Activated T-helper 1 cell treated with Interleukin-2 at 50 U/mL for 16 hours (primary cell): ENCODE results near the gene B3GAT1.
"Not testable (repeated sequence)": the region's sequence is repeated elsewhere in the genome, so short reads cannot be mapped to it uniquely, and the experiment has no call there.

Experiments used
- DNase-seq: peaks from one replicate; pipeline ENCODE4 v3.0.0-alpha.2; 2020; ENCODE audit warnings: low read depth

The B3GAT1 gene

GRCh38 chr11:134412203-134413042 is at the start of gene B3GAT1:
Gene B3GAT1 (minus strand): TSS chr11:134412242. CDS start chr11:134387659, 24,583 bp downstream.
- no peak for DNase-seq

DNA sequence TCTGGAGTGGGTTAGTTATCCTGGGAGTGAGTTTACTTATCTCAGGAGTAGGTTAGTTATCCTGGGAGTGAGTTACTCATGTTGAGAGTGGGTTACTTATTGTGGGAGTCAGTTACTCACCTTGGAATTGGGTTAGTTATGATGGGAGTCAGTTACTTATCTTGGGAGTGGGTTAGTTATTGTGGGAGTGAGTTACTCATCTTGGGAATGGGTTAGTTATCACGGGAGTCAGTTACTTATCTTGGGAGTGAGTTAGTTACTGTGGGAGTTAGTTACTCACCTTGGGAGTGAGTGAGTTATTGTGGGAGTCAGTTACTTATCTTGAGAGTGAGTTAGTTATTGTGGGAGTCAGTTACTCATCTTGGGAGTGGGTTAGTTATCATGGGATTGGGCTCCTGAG is 49.6 kb upstream of the B3GAT1 start:
- no peak for DNase-seq

- no peak for DNase-seq
These were observed 48.8 kb upstream of the B3GAT1 start for GRCh38 chr11:134460881-134461280.

DNA sequence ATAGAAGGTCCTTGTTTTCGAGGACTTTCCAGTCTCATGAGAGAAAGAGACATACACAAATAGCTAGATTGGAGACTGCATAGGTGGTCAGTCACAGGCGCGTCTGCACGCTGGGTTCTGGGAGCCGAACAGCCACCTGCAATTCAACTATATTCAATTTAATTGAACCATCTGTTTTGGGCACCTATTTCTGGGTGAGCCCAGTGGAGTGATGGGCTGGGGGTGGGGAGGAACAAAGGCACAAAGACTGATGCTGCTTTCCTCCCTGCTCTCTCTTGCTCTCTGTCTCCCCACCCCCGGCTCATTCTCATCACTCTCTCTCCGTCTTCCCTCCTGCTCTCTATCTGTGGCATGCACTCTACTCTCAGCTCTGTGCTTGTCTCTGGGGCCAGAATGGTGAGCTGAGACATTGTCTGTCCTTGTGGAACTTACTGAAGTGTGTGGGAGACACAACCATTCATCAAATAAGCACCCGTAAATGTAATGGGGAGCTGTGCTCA is 48.1 kb upstream of the B3GAT1 start:
- DNase-seq, result no peak

GRCh38 chr11:134459246-134460061 is 47.4 kb upstream of the B3GAT1 start:
- no peak for DNase-seq

DNA sequence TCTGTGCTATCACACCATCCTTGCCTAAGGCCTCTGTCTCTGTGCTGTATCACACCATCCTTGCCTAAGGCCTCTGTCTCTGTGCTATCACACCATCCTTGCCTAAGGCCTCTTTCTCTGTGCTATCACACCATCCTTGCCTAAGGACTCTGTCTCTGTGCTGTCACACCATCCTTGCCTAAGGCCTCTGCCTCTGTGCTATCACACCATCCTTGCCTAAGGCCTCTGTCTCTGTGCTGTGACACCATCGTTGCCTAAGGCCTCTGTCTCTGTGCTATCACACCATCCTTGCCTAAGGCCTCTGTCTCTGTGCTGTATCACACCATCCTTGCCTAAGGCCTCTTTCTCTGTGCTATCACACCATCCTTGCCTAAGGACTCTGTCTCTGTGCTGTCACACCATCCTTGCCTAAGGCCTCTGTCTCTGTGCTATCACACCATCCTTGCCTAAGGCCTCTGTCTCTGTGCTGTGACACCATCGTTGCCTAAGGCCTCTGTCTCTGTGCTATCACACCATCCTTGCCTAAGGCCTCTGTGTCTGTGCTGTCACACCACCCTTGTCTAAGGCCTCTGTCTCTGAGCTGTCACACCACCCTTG is 45.5 kb upstream of the B3GAT1 start:
- DNase-seq, result not testable (repeated sequence)

GRCh38 chr11:134455516-134455915 is 43.5 kb upstream of the B3GAT1 start:
- no peak for DNase-seq

GRCh38 chr11:134454146-134454690 is 42.2 kb upstream of the B3GAT1 start:
- DNase-seq, result no peak

DNA sequence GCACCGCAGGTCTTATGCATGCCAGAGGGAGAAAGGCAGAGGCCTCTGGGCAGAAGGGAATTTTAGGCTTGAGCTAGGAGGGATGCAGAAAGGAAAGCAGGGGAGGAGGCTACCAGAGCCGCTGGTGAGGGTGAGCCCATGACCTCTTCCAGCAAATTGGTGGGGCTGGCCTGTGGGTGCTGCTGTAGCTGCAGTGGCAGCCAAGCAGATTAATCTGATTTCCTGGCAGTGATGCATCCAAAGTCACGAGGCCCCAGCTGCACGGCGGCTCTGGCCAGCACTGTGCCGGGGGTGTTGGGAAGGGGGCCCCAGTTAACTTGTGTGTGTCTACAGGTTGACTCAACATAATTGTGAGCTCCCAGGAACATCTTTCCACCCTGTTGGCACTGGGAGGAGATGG is 41.4 kb upstream of the B3GAT1 start:
- DNase-seq, result no peak

- DNase-seq, result no peak
These were observed 40.8 kb upstream of the B3GAT1 start for GRCh38 chr11:134452838-134453155.

DNA sequence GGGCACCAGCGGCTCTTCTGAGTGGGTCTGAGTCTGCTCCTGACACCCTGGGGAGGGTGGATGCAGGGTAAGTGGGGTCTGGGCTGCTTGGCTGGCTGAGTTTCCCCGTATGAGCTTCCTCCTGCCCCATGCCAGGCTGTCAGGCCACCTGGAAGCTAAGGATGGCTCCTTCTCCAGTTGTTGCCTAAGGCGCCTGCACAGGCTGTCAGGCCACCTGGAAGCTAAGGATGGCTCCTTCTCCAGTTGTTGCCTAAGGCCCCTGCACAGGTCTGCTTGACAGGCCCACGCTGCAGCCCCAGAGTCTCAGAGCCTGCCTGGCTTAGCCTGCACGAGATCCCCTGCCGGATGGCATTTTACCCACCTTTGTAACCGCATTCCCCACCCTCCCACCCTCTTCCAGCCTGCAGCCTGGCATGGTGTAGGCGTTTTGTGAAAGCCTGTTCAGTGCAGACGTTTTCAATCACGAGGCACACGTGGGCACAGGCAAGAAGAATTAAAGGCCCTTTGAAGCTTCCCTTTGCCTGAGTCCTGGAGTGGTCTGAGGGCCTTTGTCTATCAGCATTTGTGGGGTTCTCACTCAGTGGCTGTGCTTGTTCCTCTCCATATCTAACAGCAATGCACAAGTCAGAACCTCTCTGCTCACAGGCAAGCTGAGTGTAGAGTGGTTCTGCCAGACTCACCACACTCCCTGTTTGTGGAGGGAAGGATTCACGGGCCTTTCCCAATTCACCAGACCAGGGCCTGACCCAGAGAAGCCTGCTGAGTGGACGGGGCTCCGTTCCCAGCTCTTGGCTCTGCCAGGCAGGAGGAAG is 40.2 kb upstream of the B3GAT1 start:
- no peak for DNase-seq

DNA sequence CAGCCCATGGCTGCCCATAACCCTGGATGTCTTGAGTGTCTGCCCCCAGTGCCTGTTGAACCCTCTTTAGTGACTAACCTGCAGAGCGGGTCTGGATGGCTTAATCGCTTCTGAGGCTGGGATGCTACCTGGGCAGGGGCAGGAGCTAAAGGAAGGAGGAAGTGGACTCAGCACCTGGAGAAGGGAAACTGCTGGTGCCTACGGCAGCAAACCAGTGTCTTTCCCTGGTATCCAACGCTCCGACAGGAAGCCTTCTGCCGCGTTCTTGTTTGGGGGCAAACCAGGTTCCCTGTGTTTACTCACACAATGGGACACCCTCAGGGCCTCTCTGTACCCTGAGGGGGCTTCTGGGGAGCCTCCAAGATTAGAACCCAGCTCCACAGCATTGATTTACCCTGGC is 38.1 kb upstream of the B3GAT1 start:
- no peak for DNase-seq

GRCh38 chr11:134449713-134450112 is 37.7 kb upstream of the B3GAT1 start:
- DNase-seq, result no peak

DNA sequence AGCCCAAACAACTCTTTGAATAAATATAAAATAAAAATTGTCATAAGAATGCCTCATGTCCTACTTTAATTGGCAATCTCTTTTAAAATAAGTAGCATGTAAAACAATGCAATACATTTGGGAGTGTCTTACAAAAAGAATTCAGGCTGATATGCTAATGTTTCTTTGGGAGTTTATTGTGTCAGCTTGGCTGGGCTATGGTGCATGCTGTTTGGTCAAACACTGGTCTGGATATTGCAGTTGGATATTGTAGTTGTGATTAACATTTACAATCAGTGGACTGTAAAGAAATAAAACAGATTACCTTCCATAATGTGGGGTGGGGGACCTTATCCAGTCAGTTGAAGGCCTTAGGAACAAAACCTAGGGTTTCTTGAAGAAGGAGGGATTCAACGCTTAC is 37.0 kb upstream of the B3GAT1 start:
- no peak for DNase-seq

DNA sequence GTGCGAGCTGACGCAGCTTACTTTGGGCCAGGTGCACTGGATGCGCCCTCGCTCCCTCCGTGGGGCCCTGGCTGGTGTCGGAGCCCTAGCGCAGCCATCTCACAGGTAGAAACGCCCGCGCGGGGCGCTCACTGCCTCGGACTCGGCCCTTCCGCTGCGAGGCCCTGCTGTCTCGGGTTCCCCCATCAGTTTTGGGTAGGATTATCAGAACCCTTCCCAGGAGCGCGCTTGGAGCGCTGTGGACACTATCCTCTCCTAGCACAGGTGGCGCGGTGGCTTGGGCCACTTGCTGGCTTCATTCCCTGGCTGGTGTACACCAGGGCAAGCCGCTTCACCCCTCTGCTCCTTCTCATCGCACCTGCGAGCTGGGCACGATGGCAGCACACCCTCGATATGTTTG is 35.7 kb upstream of the B3GAT1 start:
- no peak for DNase-seq

GRCh38 chr11:134445601-134446325 is 33.7 kb upstream of the B3GAT1 start:
- no peak for DNase-seq

- DNase-seq, result not testable (repeated sequence)
These were observed 32.4 kb upstream of the B3GAT1 start for GRCh38 chr11:134444160-134445108.

DNA sequence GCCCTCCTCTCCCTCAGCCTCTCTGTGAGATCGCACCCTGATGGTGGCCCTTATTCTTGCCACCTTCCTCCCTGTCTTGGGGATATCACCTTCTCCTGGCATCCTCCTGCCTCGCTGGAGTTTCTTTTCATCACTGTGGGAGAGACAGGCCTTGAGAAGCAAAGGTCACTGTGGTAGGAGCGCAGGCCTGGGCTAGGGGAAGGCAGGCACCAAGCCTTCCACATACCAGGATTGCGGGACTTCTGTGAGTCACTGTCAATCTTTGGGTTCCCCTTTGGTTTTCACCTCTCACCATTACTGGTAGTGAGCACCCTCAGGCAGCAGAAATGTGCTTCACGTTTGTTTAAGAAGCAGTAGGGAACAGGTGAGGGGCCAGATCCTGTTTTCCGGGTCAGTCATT is 31.2 kb upstream of the B3GAT1 start:
- no peak for DNase-seq

DNA sequence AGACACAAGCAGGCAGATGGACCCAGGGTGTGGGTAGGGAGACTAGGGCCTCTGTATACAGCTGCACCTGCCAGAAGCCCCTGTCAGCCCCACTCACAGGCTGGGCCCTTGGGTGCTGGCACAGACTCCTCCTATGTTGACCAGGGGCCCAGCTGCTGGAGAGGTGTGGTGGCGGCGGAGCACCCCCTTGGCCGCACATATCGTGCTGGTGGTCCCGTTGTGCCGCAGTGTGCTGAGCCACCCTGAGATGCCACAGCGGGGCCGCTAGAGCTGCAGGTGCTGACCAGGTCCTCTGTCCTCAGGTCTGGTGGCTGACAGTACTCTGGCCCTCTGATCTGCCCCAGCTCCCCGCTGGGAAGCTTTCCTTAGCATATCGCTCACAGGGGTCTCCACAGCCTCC is 30.2 kb upstream of the B3GAT1 start:
- DNase-seq, result no peak

- DNase-seq, result no peak
These were observed 29.7 kb upstream of the B3GAT1 start for GRCh38 chr11:134441706-134442105.
